ENCODE data around the gene GALNT1. TPM values are rescaled to one million over a fixed set of nuclear protein-coding genes. Genes with fewer than 3 reads are reported as not detected.

Gene GALNT1
- total RNA-seq, 1 experiment from 2014 or later: 77.9 TPM

DNA sequence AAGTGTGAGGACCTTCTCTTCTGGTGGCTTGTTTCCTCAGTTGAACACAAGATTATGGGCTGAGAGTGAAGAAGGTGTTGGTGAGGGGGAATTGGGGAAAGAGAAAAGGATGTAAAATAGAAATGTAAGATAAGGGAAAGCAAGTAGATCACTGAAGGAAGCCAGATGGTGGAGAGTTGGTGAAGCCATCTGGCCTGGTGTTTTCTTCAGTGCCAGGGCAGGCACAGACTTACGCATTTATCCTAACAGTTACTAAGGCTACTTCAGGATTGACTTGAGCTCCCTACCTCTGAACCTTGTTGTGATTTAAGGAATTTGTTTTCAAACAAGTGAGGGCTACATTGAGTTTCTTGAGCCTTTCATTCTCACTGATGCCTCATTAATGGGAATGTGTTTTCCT, 113.8 kb downstream of the GALNT1 start:
- Mint-ChIP-seq H3K9me3 (no peaks in the 10 kb centered on the region), H3K4me3 (no peak overlapping the region), H3K27ac (no peak overlapping the region), H3K27me3 (ENCODE audit: low read depth) (no peaks in the 10 kb centered on the region), H3K36me3 (ENCODE audit: insufficient read depth in 1 of 3, low read depth in 3 of 3) (peaks cover 0 to 5% (median 4%) of the 10 kb centered on the region in 3 experiments; a peak in 3 of 7 replicates), H3K4me1 (no peaks in the 10 kb centered on the region)
- WGBS (ENCODE audit: extremely low coverage, insufficient read length, low lambda C conversion rate): no CpG with 5 or more reads among the region's 1 CpG
- Histone ChIP-seq H3K4me1 (ENCODE audit: insufficient read depth, low read length) (no peaks in the 10 kb centered on the region; the same call in 1 of the 2 replicates), H3K23ac (ENCODE audit: insufficient read length, low read depth, low read length) (no peak overlapping the region), H3K79me1 (ENCODE audit: insufficient read depth, low read depth, low read length, poor library complexity, severe bottlenecking) (no peaks in the 10 kb centered on the region), H3K9ac (ENCODE audit: extremely low read depth, insufficient read length, low read length) (no peak overlapping the region), H2BK120ac (ENCODE audit: low read depth, low read length, poor library complexity, severe bottlenecking) (no peak overlapping the region), H2BK15ac (ENCODE audit: low read depth, low read length) (no peak overlapping the region), H4K8ac (replicated peaks; ENCODE audit: insufficient read length, low read depth, low read length) (no peak overlapping the region), H3T11ph (ENCODE audit: low read length) (no peak overlapping the region), H3K18ac (ENCODE audit: insufficient read length, low read depth, low read length) (no peak overlapping the region), H2AFZ (ENCODE audit: low read length) (no peak overlapping the region), H2BK20ac (ENCODE audit: low read depth, low read length, poor library complexity, severe bottlenecking) (no peak overlapping the region), H3K4ac (ENCODE audit: low read depth, low read length) (no peak overlapping the region), H3K14ac (ENCODE audit: insufficient read depth, low read length) (no peak overlapping the region), H4K91ac (ENCODE audit: insufficient read length, low read depth, low read length) (no peak overlapping the region), H2BK5ac (ENCODE audit: insufficient read length, low read length) (no peak overlapping the region), H3K9me3 (ENCODE audit: control insufficient read depth, low read depth, low read length) (no peaks in the 10 kb centered on the region), H4K5ac (ENCODE audit: insufficient read length, low read depth, low read length) (no peak overlapping the region), H3K56ac (ENCODE audit: insufficient read length, low read depth, low read length) (no peak overlapping the region), H3K4me2 (ENCODE audit: insufficient read depth, insufficient read length, low read length) (no peak overlapping the region), H2BK12ac (ENCODE audit: insufficient read length, low read depth, low read length) (no peak overlapping the region), H3K27ac (ENCODE audit: insufficient read length, low read depth, low read length) (no peak overlapping the region), H3K23me2 (ENCODE audit: insufficient read length, low read depth, low read length, poor library complexity, severe bottlenecking) (no peaks in the 10 kb centered on the region), H2AK5ac (ENCODE audit: insufficient read length, low read length) (no peak overlapping the region), H3K79me2 (ENCODE audit: insufficient read depth, low read length) (no peaks in the 10 kb centered on the region), H4K20me1 (ENCODE audit: control insufficient read depth, insufficient read depth, insufficient read length) (no peaks in the 10 kb centered on the region), H3K27me3 (ENCODE audit: insufficient read depth, low read length) (no peaks in the 10 kb centered on the region)
- no peak for DNase-seq
- no peak for TF ChIP-seq CTCF (conservative IDR thresholded peaks at IDR 0.05)
